ENCODE data around the gene RAPH1. TPM values are rescaled to one million over a fixed set of nuclear protein-coding genes. Genes with fewer than 3 reads are reported as not detected.

Gene RAPH1
- total RNA-seq, 1 experiment from 2014 or later, result 31.4 TPM

GRCh38 chr2:203347375-203347774 is 187.7 kb downstream of the RAPH1 start:
- no peak for DNase-seq (ENCODE audit: low read depth, low spot score)
- in situ Hi-C loops (cut with HindIII; ENCODE audit: low pct_unique_long_range_greater_than_20kb, low sequenced_read_pairs) (no loop called here), intact Hi-C loops (cut with micrococcal nuclease; ENCODE audit: unreplicated experiment) (no loop called here)
- ChIA-PET POLR2A (no interaction called here), CTCF (no interaction called here)
- Histone ChIP-seq H3K9me3 (ENCODE audit: control insufficient read depth, insufficient read depth, low read depth, low read length) (no peaks in the 10 kb centered on the region), H3K27ac (ENCODE audit: low read length) (no peak overlapping the region), H3K4me3 (ENCODE audit: low read depth in 2 of 2, low read length in 2 of 2) (no peak overlapping the region), H3K36me3 (ENCODE audit: control insufficient read depth, insufficient read depth, low read length) (no peaks in the 10 kb centered on the region), H3K4me1 (ENCODE audit: control insufficient read depth, insufficient read depth, low read length) (peaks cover 8% of the 10 kb centered on the region), H3K27me3 (ENCODE audit: control insufficient read depth, insufficient read depth, low read length) (no peaks in the 10 kb centered on the region)
- TF ChIP-seq CTCF (IDR thresholded peaks at IDR 0.05) (no peak), POLR2AphosphoS5 (IDR thresholded peaks at IDR 0.05; ENCODE audit: low read depth, low read length) (no peak), SIN3A (IDR thresholded peaks at IDR 0.05; ENCODE audit: borderline replicate concordance, insufficient read depth, low read depth, low read length) (no peak), TCF7L2 (IDR thresholded peaks at IDR 0.05; ENCODE audit: low read depth, low read length) (no peak), REST (IDR thresholded peaks at IDR 0.05; ENCODE audit: insufficient read depth in 1 of 2, low read depth in 2 of 2, low read length in 1 of 2) (no peak)
- BruUV-seq (replicated peaks), result no TSS peak
- no peak for ATAC-seq

GRCh38 chr2:203346612-203347011 is 188.5 kb downstream of the RAPH1 start:
- H3K4me1 ChIP-seq (ENCODE audit: control insufficient read depth, insufficient read depth, low read length), result 0 out of 2 replicates have a peak, but pooled peaks cover 3% of the 10 kb centered on the region
- POLR2A ChIA-PET, result no interaction called here
- no peak for DNase-seq (ENCODE audit: low read depth, low spot score)
- H3K4me3 ChIP-seq (ENCODE audit: low read depth in 2 of 2, low read length in 2 of 2), result no peak overlapping the region
- CTCF ChIA-PET, result no interaction called here
- H3K36me3 ChIP-seq (ENCODE audit: control insufficient read depth, insufficient read depth, low read length), result no peaks in the 10 kb centered on the region
- ATAC-seq, result no peak
- no peak for TF ChIP-seq REST (IDR thresholded peaks at IDR 0.05; ENCODE audit: insufficient read depth in 1 of 2, low read depth in 2 of 2, low read length in 1 of 2)
- TF ChIP-seq CTCF (IDR thresholded peaks at IDR 0.05), result no peak
- TF ChIP-seq TCF7L2 (IDR thresholded peaks at IDR 0.05; ENCODE audit: low read depth, low read length), result no peak
- TF ChIP-seq SIN3A (IDR thresholded peaks at IDR 0.05; ENCODE audit: borderline replicate concordance, insufficient read depth, low read depth, low read length), result no peak
- TF ChIP-seq POLR2AphosphoS5 (IDR thresholded peaks at IDR 0.05; ENCODE audit: low read depth, low read length), result no peak
- intact Hi-C loops (cut with micrococcal nuclease; ENCODE audit: unreplicated experiment) (no loop called here), in situ Hi-C loops (cut with HindIII; ENCODE audit: low pct_unique_long_range_greater_than_20kb, low sequenced_read_pairs) (no loop called here)
- no peaks in the 10 kb centered on the region for H3K9me3 ChIP-seq (ENCODE audit: control insufficient read depth, insufficient read depth, low read depth, low read length)
- no TSS peak for BruUV-seq (replicated peaks)
- H3K27me3 ChIP-seq (ENCODE audit: control insufficient read depth, insufficient read depth, low read length), result no peaks in the 10 kb centered on the region
- no peak overlapping the region for H3K27ac ChIP-seq (ENCODE audit: low read length)

Data from Panc1 (cell line).